H1 (cell line): ENCODE data around the gene JMJD7. TPM values are rescaled to one million over a fixed set of nuclear protein-coding genes. Genes with fewer than 3 reads are reported as not detected.

ENCODE experiments used
- CBX5 ChIP-seq: fragments of 300-800, 300-1000 bp; sonication (generic); IDR thresholded peaks from 2 replicates; pipeline ENCODE4 v1.7.1; 2016; ENCODE audit warnings: antibody characterized with exemption, low read length, low read depth
- CBX8 ChIP-seq: fragments of 300-800, 300-1000 bp; sonication (generic); IDR thresholded peaks from 2 replicates; pipeline ENCODE4 v1.7.1; 2016; ENCODE audit warnings: low read depth, low read length, borderline replicate concordance
- TCF12 ChIP-seq: IDR thresholded peaks from 2 replicates; pipeline ENCODE4 v1.6.1; 2011; ENCODE audit warnings: low read depth, mild to moderate bottlenecking, low read length
- polyA plus RNA-seq, 7 experiments: library from polyadenylated mRNA; depleted of rRNA in 3 of 7; stranded (reverse) in 5 of 7; unstranded in 2 of 7; fragments of >200 nt in 5 of 7; fragments of 200-250 nt in 2 of 7; gene quantifications; 1 replicate in 5 of 7; 2 replicates in 1 of 7; 4 replicates in 1 of 7; pipeline versions ENCODE4 v1.2.1 to v1.2.3, GENCODE V29; 2011 to 2013; ENCODE audit warnings: missing spikeins in 2 of 7, mixed read lengths in 2 of 7
- total RNA-seq: library from RNA; stranded (reverse); fragmentation: NEBNext Ultra II Directional; extraction: Animal tissue kit (Norgen Biotek cat#: 25700); gene quantifications from 2 replicates; pipeline ENCODE4 v1.2.1, GENCODE V29; 2021

JMJD7 gene
- total and polyA plus RNA-seq, 2 of the 8 experiments (the other 6 are each of a cell fraction or from before 2014, with no cell fraction given) = 15.0 to 20.0 TPM

DNA sequence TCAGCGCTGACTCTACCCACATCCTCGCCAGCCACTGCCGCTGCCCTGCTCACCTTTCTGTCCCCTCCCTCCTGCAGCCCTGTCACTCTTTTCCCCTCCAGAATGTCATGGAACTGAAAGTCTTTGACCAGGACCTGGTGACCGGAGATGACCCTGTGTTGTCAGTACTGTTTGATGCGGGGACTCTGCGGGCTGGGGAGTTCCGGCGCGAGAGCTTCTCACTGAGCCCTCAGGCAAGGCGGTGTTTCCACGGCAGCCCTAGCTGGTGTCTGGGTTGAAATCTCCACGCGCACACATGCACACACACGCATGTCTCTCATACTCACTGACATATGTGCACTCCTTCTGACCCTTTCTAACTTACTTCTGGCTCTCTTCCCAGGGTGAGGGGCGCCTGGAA, 12.8 kb downstream of the JMJD7 start (continued):
- TF ChIP-seq CBX8 (no peak), TCF12 (no peak), CBX5 (no peak)
